ENCODE measurements around the gene L3MBTL4. TPM values are rescaled to one million over a fixed set of nuclear protein-coding genes. Genes with fewer than 3 reads are reported as not detected.

The L3MBTL4 gene
- total RNA-seq, 1 experiment from 2014 or later = not detected

DNA sequence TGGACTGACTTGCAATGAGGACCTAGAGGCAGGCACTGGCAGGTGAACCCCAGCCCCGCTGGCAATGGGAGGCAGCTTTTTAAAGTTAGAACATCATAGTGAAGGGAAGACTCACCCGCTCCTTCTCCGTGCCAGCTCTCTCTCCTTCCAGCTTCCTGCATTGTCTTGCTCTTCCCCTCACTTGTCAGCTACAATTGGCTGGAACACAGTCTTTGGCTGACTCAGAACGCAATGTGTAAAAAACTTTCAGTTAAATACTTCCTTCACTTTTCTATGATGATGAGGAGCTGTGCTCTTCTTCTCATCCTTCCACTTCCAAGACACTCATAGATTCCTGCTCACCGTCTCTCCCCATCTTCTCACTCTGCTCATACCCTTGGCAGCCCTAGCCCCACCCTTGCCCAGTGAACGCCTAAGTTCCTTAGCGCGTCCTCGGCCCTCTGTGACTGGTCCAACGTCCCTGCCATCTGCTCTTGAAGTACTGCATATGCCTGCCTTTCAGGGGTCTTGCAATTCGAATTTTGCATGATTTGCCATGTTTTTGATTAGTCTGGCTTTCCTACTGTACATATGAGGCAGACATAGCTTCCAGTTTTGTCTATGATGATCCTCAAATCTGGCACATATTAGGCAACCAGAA is 401.4 kb downstream of the L3MBTL4 start:
- no peak overlapping the region for H3K9ac ChIP-seq (ENCODE audit: low read length)
- DNase-seq (ENCODE audit: low read depth, low spot score) (no peak), ATAC-seq (no peak)
- H3K27me3 ChIP-seq (ENCODE audit: insufficient read depth, low read length) = no peaks in the 10 kb centered on the region
- H3K4me2 ChIP-seq (ENCODE audit: low read length) = no peak overlapping the region
- RAD21 ChIA-PET (ENCODE audit: low non-redundant PET in 1 of 2, low total read pairs in 2 of 2, uncharacterized antibody in 2 of 2, unreplicated experiment in 2 of 2) = no interaction called here
- H3K4me3 ChIP-seq (replicated peaks in 1 of 2; ENCODE audit: low read depth in 1 of 2, low read length in 2 of 2) = no peak overlapping the region
- no peak overlapping the region for H3K27ac ChIP-seq (ENCODE audit: low read depth, low read length)
- POLR2A ChIA-PET = no interaction called here
- no peaks in the 10 kb centered on the region for H3K79me2 ChIP-seq (ENCODE audit: insufficient read depth, low read length)
- no peaks in the 10 kb centered on the region for H3K36me3 ChIP-seq (ENCODE audit: control insufficient read depth in 1 of 2, insufficient read depth in 2 of 2, low read length in 2 of 2)
- CTCF ChIA-PET = no interaction called here
- BruUV-seq (replicated peaks) = no TSS peak
- TF ChIP-seq ELF1 (IDR thresholded peaks at IDR 0.05; ENCODE audit: borderline replicate concordance, low read depth) (no peak), ZFX (IDR thresholded peaks at IDR 0.05) (no peak), TCF7L2 (IDR thresholded peaks at IDR 0.05; ENCODE audit: borderline replicate concordance, extremely low read depth, insufficient read depth, insufficient read length) (no peak), SIN3A (IDR thresholded peaks at IDR 0.05; ENCODE audit: low read depth) (no peak), EGR1 (IDR thresholded peaks at IDR 0.05; ENCODE audit: low read depth) (no peak), CEBPB (IDR thresholded peaks at IDR 0.05; ENCODE audit: low read depth) (no peak)
- TF ChIP-seq, protein P1, sequence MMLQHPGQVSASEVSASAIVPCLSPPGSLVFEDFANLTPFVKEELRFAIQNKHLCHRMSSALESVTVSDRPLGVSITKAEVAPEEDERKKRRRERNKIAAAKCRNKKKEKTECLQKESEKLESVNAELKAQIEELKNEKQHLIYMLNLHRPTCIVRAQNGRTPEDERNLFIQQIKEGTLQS (IDR thresholded peaks at IDR 0.05) = no peak
- TF ChIP-seq, protein P2, sequence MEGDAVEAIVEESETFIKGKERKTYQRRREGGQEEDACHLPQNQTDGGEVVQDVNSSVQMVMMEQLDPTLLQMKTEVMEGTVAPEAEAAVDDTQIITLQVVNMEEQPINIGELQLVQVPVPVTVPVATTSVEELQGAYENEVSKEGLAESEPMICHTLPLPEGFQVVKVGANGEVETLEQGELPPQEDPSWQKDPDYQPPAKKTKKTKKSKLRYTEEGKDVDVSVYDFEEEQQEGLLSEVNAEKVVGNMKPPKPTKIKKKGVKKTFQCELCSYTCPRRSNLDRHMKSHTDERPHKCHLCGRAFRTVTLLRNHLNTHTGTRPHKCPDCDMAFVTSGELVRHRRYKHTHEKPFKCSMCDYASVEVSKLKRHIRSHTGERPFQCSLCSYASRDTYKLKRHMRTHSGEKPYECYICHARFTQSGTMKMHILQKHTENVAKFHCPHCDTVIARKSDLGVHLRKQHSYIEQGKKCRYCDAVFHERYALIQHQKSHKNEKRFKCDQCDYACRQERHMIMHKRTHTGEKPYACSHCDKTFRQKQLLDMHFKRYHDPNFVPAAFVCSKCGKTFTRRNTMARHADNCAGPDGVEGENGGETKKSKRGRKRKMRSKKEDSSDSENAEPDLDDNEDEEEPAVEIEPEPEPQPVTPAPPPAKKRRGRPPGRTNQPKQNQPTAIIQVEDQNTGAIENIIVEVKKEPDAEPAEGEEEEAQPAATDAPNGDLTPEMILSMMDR (IDR thresholded peaks at IDR 0.05 in 2 of 3, conservative IDR thresholded peaks at IDR 0.05 in 1 of 3; ENCODE audit: borderline replicate concordance in 1 of 3, insufficient read depth in 1 of 3, low read depth in 2 of 3, low read length in 2 of 3) = no peak
- TF ChIP-seq, protein P3, sequence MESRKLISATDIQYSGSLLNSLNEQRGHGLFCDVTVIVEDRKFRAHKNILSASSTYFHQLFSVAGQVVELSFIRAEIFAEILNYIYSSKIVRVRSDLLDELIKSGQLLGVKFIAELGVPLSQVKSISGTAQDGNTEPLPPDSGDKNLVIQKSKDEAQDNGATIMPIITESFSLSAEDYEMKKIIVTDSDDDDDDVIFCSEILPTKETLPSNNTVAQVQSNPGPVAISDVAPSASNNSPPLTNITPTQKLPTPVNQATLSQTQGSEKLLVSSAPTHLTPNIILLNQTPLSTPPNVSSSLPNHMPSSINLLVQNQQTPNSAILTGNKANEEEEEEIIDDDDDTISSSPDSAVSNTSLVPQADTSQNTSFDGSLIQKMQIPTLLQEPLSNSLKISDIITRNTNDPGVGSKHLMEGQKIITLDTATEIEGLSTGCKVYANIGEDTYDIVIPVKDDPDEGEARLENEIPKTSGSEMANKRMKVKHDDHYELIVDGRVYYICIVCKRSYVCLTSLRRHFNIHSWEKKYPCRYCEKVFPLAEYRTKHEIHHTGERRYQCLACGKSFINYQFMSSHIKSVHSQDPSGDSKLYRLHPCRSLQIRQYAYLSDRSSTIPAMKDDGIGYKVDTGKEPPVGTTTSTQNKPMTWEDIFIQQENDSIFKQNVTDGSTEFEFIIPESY (IDR thresholded peaks at IDR 0.05; ENCODE audit: extremely low read depth, insufficient replicate concordance, low read length) = no peak
- TF ChIP-seq, protein P4, sequence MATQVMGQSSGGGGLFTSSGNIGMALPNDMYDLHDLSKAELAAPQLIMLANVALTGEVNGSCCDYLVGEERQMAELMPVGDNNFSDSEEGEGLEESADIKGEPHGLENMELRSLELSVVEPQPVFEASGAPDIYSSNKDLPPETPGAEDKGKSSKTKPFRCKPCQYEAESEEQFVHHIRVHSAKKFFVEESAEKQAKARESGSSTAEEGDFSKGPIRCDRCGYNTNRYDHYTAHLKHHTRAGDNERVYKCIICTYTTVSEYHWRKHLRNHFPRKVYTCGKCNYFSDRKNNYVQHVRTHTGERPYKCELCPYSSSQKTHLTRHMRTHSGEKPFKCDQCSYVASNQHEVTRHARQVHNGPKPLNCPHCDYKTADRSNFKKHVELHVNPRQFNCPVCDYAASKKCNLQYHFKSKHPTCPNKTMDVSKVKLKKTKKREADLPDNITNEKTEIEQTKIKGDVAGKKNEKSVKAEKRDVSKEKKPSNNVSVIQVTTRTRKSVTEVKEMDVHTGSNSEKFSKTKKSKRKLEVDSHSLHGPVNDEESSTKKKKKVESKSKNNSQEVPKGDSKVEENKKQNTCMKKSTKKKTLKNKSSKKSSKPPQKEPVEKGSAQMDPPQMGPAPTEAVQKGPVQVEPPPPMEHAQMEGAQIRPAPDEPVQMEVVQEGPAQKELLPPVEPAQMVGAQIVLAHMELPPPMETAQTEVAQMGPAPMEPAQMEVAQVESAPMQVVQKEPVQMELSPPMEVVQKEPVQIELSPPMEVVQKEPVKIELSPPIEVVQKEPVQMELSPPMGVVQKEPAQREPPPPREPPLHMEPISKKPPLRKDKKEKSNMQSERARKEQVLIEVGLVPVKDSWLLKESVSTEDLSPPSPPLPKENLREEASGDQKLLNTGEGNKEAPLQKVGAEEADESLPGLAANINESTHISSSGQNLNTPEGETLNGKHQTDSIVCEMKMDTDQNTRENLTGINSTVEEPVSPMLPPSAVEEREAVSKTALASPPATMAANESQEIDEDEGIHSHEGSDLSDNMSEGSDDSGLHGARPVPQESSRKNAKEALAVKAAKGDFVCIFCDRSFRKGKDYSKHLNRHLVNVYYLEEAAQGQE (IDR thresholded peaks at IDR 0.05; ENCODE audit: low read depth) = no peak
- no peak overlapping the region for H2AFZ ChIP-seq (ENCODE audit: low read depth, low read length, poor library complexity, severe bottlenecking)
- intact Hi-C loops (cut with micrococcal nuclease) = no loop called here
- H3K9me2 ChIP-seq (ENCODE audit: insufficient read depth) = no peaks in the 10 kb centered on the region
- peaks cover 15 to 29% of the 10 kb centered on the region in 2 experiments; a peak in 2 of 4 replicates for H3K9me3 ChIP-seq (ENCODE audit: control insufficient read depth in 1 of 2, insufficient read depth in 1 of 2, low read depth in 1 of 2, low read length in 2 of 2)
- H4K20me1 ChIP-seq (ENCODE audit: insufficient read depth) = no peaks in the 10 kb centered on the region
- H3K4me1 ChIP-seq (ENCODE audit: control insufficient read depth in 1 of 2, insufficient read depth in 2 of 2, low read length in 2 of 2) = no peaks in the 10 kb centered on the region
